Spleen (tissue), 7 donors: ENCODE data around the gene ADRB1.

ENCODE experiments used
- POLR2A ChIP-seq, 3 donors: fragments of 450-650 bp; IDR thresholded peaks; one replicate each; pipeline ENCODE4 v1.5.1; 2017; ENCODE audit warnings: antibody characterized with exemption in 3 of 3, mild to moderate bottlenecking in 1 of 3
- TF ChIP-seq, protein P1 (sequence below), 11 experiments: fragments of 200-600 bp in 7 of 11; fragments of 450-650 bp in 4 of 11; sonication (generic) in 4 of 11; IDR thresholded peaks in 8 of 11; conservative IDR thresholded peaks in 3 of 11; 1 replicate in 7 of 11; 2 replicates in 4 of 11; pipeline versions ENCODE4 v1.4.0 to v1.8.0; 2016 to 2021; ENCODE audit warnings: antibody characterized with exemption in 11 of 11, inconsistent platforms in 4 of 11, mild to moderate bottlenecking in 1 of 11
- donor health status: DM: no; HTN: no; CAD: no; lungs with moderate emphysema.
- donor health status: DM: no; HTN: no; CAD: no.
- donor health status: DM: no; HTN: no; CAD: no.

DNA sequence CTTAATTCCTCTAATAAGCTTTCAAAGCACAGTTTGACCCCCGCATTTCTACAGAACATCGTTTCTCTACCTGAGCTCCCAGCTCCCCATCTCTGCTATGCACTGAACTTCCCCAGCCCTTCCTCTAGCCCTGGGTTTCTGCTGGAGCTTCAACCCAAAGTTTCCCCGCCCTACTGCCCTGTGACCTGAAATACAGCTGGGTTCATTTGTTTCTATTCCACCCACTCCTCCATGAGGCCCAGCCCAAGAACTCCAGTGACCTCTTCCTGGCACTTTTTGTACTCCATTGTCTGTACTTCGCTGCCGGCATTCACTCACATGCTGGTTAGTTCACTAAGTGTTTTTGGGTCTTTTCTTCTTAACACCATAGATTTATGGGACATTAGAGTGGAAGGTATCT, 35.8 kb downstream of the ADRB1 start:
- TF ChIP-seq POLR2A (IDR thresholded peaks at IDR 0.05), result no peak
- TF ChIP-seq, protein P1, sequence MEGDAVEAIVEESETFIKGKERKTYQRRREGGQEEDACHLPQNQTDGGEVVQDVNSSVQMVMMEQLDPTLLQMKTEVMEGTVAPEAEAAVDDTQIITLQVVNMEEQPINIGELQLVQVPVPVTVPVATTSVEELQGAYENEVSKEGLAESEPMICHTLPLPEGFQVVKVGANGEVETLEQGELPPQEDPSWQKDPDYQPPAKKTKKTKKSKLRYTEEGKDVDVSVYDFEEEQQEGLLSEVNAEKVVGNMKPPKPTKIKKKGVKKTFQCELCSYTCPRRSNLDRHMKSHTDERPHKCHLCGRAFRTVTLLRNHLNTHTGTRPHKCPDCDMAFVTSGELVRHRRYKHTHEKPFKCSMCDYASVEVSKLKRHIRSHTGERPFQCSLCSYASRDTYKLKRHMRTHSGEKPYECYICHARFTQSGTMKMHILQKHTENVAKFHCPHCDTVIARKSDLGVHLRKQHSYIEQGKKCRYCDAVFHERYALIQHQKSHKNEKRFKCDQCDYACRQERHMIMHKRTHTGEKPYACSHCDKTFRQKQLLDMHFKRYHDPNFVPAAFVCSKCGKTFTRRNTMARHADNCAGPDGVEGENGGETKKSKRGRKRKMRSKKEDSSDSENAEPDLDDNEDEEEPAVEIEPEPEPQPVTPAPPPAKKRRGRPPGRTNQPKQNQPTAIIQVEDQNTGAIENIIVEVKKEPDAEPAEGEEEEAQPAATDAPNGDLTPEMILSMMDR (IDR thresholded peaks at IDR 0.05 in 8 of 11, conservative IDR thresholded peaks at IDR 0.05 in 3 of 11), result no peak
